NCI-H2196 treated with DMSO at 0.1 percent for 48 hours (cell line): ENCODE measurements around the gene PPFIBP2.

Source experiments
- DNase-seq: peaks from one replicate; lab custom pipeline; 2025; ENCODE audit not compliant: unreplicated experiment; lab: John Stamatoyannopoulos, UW

PPFIBP2 gene

GRCh38 chr11:7622721-7623120 is 108.9 kb downstream of the PPFIBP2 start:
- no peak for DNase-seq

- DNase-seq = no peak
Measured at GRCh38 chr11:7628660-7629059, 114.9 kb downstream of the PPFIBP2 start.

GRCh38 chr11:7630002-7630401 is 116.2 kb downstream of the PPFIBP2 start:
- no peak for DNase-seq

- no peak for DNase-seq
Measured at GRCh38 chr11:7632211-7632610, 118.4 kb downstream of the PPFIBP2 start.

- no peak for DNase-seq
Measured at GRCh38 chr11:7635137-7635536, 121.3 kb downstream of the PPFIBP2 start.

- DNase-seq = no peak
Measured at GRCh38 chr11:7635708-7636107, 121.9 kb downstream of the PPFIBP2 start.

- DNase-seq = no peak
Measured at GRCh38 chr11:7636350-7636749, 122.6 kb downstream of the PPFIBP2 start.

- no peak for DNase-seq
Measured at GRCh38 chr11:7637447-7638157, 123.8 kb downstream of the PPFIBP2 start.

- DNase-seq = no peak
Measured at GRCh38 chr11:7638710-7639642, 125.2 kb downstream of the PPFIBP2 start.

GRCh38 chr11:7639643-7640025 is 125.8 kb downstream of the PPFIBP2 start:
- DNase-seq = no peak

- DNase-seq = no peak
Measured at GRCh38 chr11:7640816-7641215, 127.0 kb downstream of the PPFIBP2 start.

GRCh38 chr11:7642747-7643146 is 128.9 kb downstream of the PPFIBP2 start:
- no peak for DNase-seq

- DNase-seq = no peak
Measured at GRCh38 chr11:7643314-7643713, 129.5 kb downstream of the PPFIBP2 start.

- no peak for DNase-seq
Measured at GRCh38 chr11:7645206-7645605, 131.4 kb downstream of the PPFIBP2 start.

- DNase-seq = no peak
Measured at GRCh38 chr11:7646866-7647265, 133.1 kb downstream of the PPFIBP2 start.

- DNase-seq = no peak
Measured at GRCh38 chr11:7648264-7648663, 134.5 kb downstream of the PPFIBP2 start.

- DNase-seq = no peak
Measured at GRCh38 chr11:7651140-7651551, 137.3 kb downstream of the PPFIBP2 start.

- no peak for DNase-seq
Measured at GRCh38 chr11:7651700-7652099, 137.9 kb downstream of the PPFIBP2 start.

- DNase-seq = no peak
Measured at GRCh38 chr11:7654195-7654705, 140.5 kb downstream of the PPFIBP2 start.

GRCh38 chr11:7655253-7656217 is 141.7 kb downstream of the PPFIBP2 start:
- DNase-seq = no peak

- no peak for DNase-seq
Measured at GRCh38 chr11:7656704-7657103, 142.9 kb downstream of the PPFIBP2 start.
